Measurements from ENCODE around the gene POLR1E.

- no peak for TF ChIP-seq CTCF (IDR thresholded peaks at IDR 0.05; ENCODE audit: borderline replicate concordance, extremely low read depth, low read length, poor library complexity, severe bottlenecking)
- no peak for TF ChIP-seq EZH2 (IDR thresholded peaks at IDR 0.05; ENCODE audit: borderline replicate concordance, low read depth, low read length, severe bottlenecking)
These were observed 48.7 kb upstream of the POLR1E start for GRCh38 chr9:37437010-37437409.

Data from DND-41 (cell line).